GM23338 (cell line): ENCODE results near the gene SH3GL2. TPM values are rescaled to one million over a fixed set of nuclear protein-coding genes. Genes with fewer than 3 reads are reported as not detected.

ENCODE experiments used
- ATAC-seq: fragments of 200-7000 bp; cut with Tn5 transposase; 3 replicates; pipeline ENCODE4 v1.9.1; 2020
- DNase-seq: peaks from one replicate; pipeline ENCODE4 v3.0.0-alpha.2; 2015; ENCODE audit warnings: low spot score
- H2AFZ ChIP-seq: fragments of 200-600 bp; sonication (generic); 2 replicates; pipeline ENCODE4 v1.8.0; 2016; ENCODE audit warnings: antibody characterized with exemption, mild to moderate bottlenecking, moderate library complexity
- H3F3A ChIP-seq: fragments of 200-600 bp; sonication (generic); replicated peaks from 2 replicates; pipeline ENCODE4 v1.8.0; 2017; ENCODE audit warnings: antibody characterized with exemption, mixed run types, low read depth
- H3K27ac ChIP-seq: fragments of 200-600 bp; sonication (generic); 2 replicates; pipeline ENCODE4 v1.6.1; 2016; ENCODE audit warnings: low read depth
- H3K27me3 ChIP-seq: fragments of 200-600 bp; sonication (generic); 2 replicates; pipeline ENCODE4 v1.8.0; 2016; ENCODE audit warnings: mild to moderate bottlenecking, mixed run types, moderate library complexity; ENCODE audit not compliant: insufficient read depth
- H3K36me3 ChIP-seq: fragments of 200-600 bp; sonication (generic); 2 replicates; pipeline ENCODE4 v1.8.0; 2016; ENCODE audit warnings: mild to moderate bottlenecking; ENCODE audit not compliant: insufficient read depth
- H3K4me1 ChIP-seq: fragments of 200-600 bp; sonication (generic); 2 replicates; pipeline ENCODE4 v1.8.0; 2016; ENCODE audit warnings: mild to moderate bottlenecking, moderate library complexity; ENCODE audit not compliant: insufficient read depth
- H3K4me2 ChIP-seq: fragments of 200-600 bp; sonication (generic); 2 replicates; pipeline ENCODE4 v1.7.1; 2017; ENCODE audit warnings: mixed run types
- H3K4me3 ChIP-seq: fragments of 200-600 bp; sonication (generic); 2 replicates; pipeline ENCODE4 v1.6.1; 2016; ENCODE audit warnings: mixed run types
- H3K79me2 ChIP-seq: fragments of 200-600 bp; sonication (generic); replicated peaks from 2 replicates; pipeline ENCODE4 v1.8.0; 2017; ENCODE audit warnings: mild to moderate bottlenecking; ENCODE audit not compliant: insufficient read depth
- H3K9me2 ChIP-seq: fragments of 200-600 bp; sonication (generic); 2 replicates; pipeline ENCODE4 v1.8.0; 2017; ENCODE audit not compliant: insufficient read depth
- H4K20me1 ChIP-seq: fragments of 200-600 bp; sonication (generic); replicated peaks from 2 replicates; pipeline ENCODE4 v1.8.0; 2017; ENCODE audit warnings: mild to moderate bottlenecking; ENCODE audit not compliant: insufficient read depth
- H3K27ac Mint-ChIP-seq: 2 replicates; pipeline ENCODE4 v1.8.0; 2020; ENCODE audit warnings: inconsistent platforms, mild to moderate bottlenecking, moderate library complexity, mixed read lengths
- H3K27me3 Mint-ChIP-seq: 3 replicates; pipeline ENCODE4 v1.8.0; 2022; ENCODE audit warnings: low read depth, mild to moderate bottlenecking, moderate library complexity, mixed read lengths, inconsistent platforms; ENCODE audit not compliant: insufficient read depth, poor library complexity
- H3K36me3 Mint-ChIP-seq: 3 replicates; pipeline ENCODE4 v1.8.0; 2021; ENCODE audit warnings: low read depth, mild to moderate bottlenecking, inconsistent platforms, moderate library complexity, mixed read lengths
- H3K4me1 Mint-ChIP-seq: 3 replicates; pipeline ENCODE4 v1.8.0; 2020; ENCODE audit warnings: mild to moderate bottlenecking, inconsistent platforms, mixed read lengths
- H3K4me3 Mint-ChIP-seq: 3 replicates; pipeline ENCODE4 v1.8.0; 2021; ENCODE audit warnings: moderate library complexity, mild to moderate bottlenecking, inconsistent platforms, mixed read lengths
- H3K9me3 Mint-ChIP-seq: 3 replicates; pipeline ENCODE4 v1.8.0; 2020; ENCODE audit warnings: moderate library complexity, mild to moderate bottlenecking, inconsistent platforms, mixed read lengths
- CREB1 ChIP-seq: fragments of 250-450 bp; sonication (Bioruptor Pico); IDR thresholded peaks from 2 replicates; pipeline ENCODE4 v1.5.0; 2020; ENCODE audit warnings: low read depth, mild to moderate bottlenecking, moderate library complexity
- CTCF ChIP-seq, 2 experiments: fragments of 200-600 bp in 1 of 2; sonication (generic) in 1 of 2; conservative IDR thresholded peaks; 2 replicates each; pipeline versions ENCODE4 v1.5.1 to v1.6.1; 2016 to 2017; ENCODE audit warnings: antibody characterized with exemption in 2 of 2, low read depth in 2 of 2, mild to moderate bottlenecking in 2 of 2, moderate library complexity in 1 of 2
- ETS1 ChIP-seq: IDR thresholded peaks from 2 replicates; pipeline ENCODE4 v1.6.1; 2016; ENCODE audit warnings: antibody characterized with exemption
- EZH2 ChIP-seq: fragments of 200-600 bp; sonication (generic); IDR thresholded peaks from one replicate; pipeline ENCODE4 v1.8.0; 2017; ENCODE audit warnings: antibody characterized with exemption, mild to moderate bottlenecking, low read depth; ENCODE audit not compliant: unreplicated experiment
- EZH2phosphoT487 ChIP-seq: fragments of 200-600 bp; sonication (generic); IDR thresholded peaks from one replicate; pipeline ENCODE4 v1.8.1; 2018; ENCODE audit warnings: antibody characterized with exemption; ENCODE audit not compliant: unreplicated experiment
- JUNB ChIP-seq: IDR thresholded peaks from one replicate; pipeline ENCODE4 v1.6.1; 2016; ENCODE audit warnings: antibody characterized with exemption; ENCODE audit not compliant: unreplicated experiment
- NANOG ChIP-seq: IDR thresholded peaks from 2 replicates; pipeline ENCODE4 v1.6.1; 2016; ENCODE audit warnings: antibody characterized with exemption, borderline replicate concordance
- POLR2AphosphoS5 ChIP-seq: IDR thresholded peaks from 2 replicates; pipeline ENCODE4 v1.6.1; 2016; ENCODE audit warnings: antibody characterized with exemption, low read depth
- REST ChIP-seq: IDR thresholded peaks from one replicate; pipeline ENCODE4 v1.6.1; 2018; ENCODE audit warnings: antibody characterized with exemption; ENCODE audit not compliant: unreplicated experiment
- STAT1 ChIP-seq: IDR thresholded peaks from one replicate; pipeline ENCODE4 v1.6.1; 2016; ENCODE audit warnings: antibody characterized with exemption; ENCODE audit not compliant: unreplicated experiment
- ZNF114 ChIP-seq: fragments of 250-450 bp; sonication (Bioruptor Pico); IDR thresholded peaks from 2 replicates; pipeline ENCODE4 v1.5.0; 2020; ENCODE audit warnings: mild to moderate bottlenecking, moderate library complexity
- ZNF331 ChIP-seq: fragments of 250-450 bp; sonication (Bioruptor Pico); IDR thresholded peaks from 2 replicates; pipeline ENCODE4 v1.5.0; 2020; ENCODE audit warnings: low read depth, mild to moderate bottlenecking, moderate library complexity
- polyA plus RNA-seq: library from polyadenylated mRNA; unstranded; fragments of >200 nt; fragmentation: Nextera tagmentation; extraction: Ambion mirVana; gene quantifications from 2 replicates; pipeline ENCODE4 v1.2.1, GENCODE V29; 2016
- total RNA-seq: library from RNA; depleted of rRNA; stranded (reverse); fragments of >200 nt; shearing (Covaris generic); gene quantifications from 2 replicates; pipeline ENCODE4 v1.2.3, GENCODE V29; 2014

SH3GL2 gene
- total and polyA plus RNA-seq, 2 experiments from 2014 or later: 5.9 to 8.6 TPM

GRCh38 chr9:17723656-17724055 is 144.8 kb downstream of the SH3GL2 start (continued):
- TF ChIP-seq EZH2: no peak
- no peak for TF ChIP-seq REST
- no peak for TF ChIP-seq JUNB
- TF ChIP-seq EZH2phosphoT487: no peak
- no peak for TF ChIP-seq STAT1
- no peak for TF ChIP-seq POLR2AphosphoS5
- TF ChIP-seq ZNF114 (CRISPR knock-in tag): no peak
- TF ChIP-seq ETS1: no peak
- TF ChIP-seq ZNF331 (CRISPR knock-in tag): no peak
- TF ChIP-seq NANOG: no peak
- TF ChIP-seq CTCF (conservative IDR thresholded peaks at IDR 0.05; ENCODE audit: low read depth in 2 of 2): no peak

GRCh38 chr9:17725399-17726010 is 146.6 kb downstream of the SH3GL2 start:
- no peak for DNase-seq
- Mint-ChIP-seq H3K9me3 (peaks cover 17% of the 10 kb centered on the region; the same call in 2 of the 3 replicates), H3K36me3 (peaks cover 12% of the 10 kb centered on the region; the same call in 2 of the 3 replicates), H3K4me3 (no peak overlapping the region), H3K4me1 (peaks cover 2% of the 10 kb centered on the region; the same call in 1 of the 3 replicates), H3K27me3 (peaks cover 1% of the 10 kb centered on the region), H3K27ac (no peak overlapping the region)
- no peaks in the 10 kb centered on the region for H4K20me1 ChIP-seq
- H2AFZ ChIP-seq: no peak overlapping the region
- H3K36me3 ChIP-seq: 0 out of 2 replicates have a peak, but pooled peaks cover 3% of the 10 kb centered on the region
- H3K27me3 ChIP-seq: no peaks in the 10 kb centered on the region
- H3K27ac ChIP-seq: no peak overlapping the region
- no peak overlapping the region for H3K4me3 ChIP-seq
- no peak overlapping the region for H3K4me2 ChIP-seq
- no peaks in the 10 kb centered on the region; the same call in 1 of the 2 replicates for H3K9me2 ChIP-seq
- H3F3A ChIP-seq: no peaks in the 10 kb centered on the region
- no peak for ATAC-seq
- peaks cover 2% of the 10 kb centered on the region; the same call in 1 of the 2 replicates for H3K79me2 ChIP-seq
- no peaks in the 10 kb centered on the region for H3K4me1 ChIP-seq
- TF ChIP-seq ETS1 (no peak), POLR2AphosphoS5 (no peak), CREB1 (no peak), ZNF331 (CRISPR knock-in tag) (no peak)
